Measurements from ENCODE around the gene PLXDC2. TPM values are rescaled to one million over a fixed set of nuclear protein-coding genes. Genes with fewer than 3 reads are reported as not detected.

The PLXDC2 gene
- total RNA-seq, result 45.0 TPM

DNA sequence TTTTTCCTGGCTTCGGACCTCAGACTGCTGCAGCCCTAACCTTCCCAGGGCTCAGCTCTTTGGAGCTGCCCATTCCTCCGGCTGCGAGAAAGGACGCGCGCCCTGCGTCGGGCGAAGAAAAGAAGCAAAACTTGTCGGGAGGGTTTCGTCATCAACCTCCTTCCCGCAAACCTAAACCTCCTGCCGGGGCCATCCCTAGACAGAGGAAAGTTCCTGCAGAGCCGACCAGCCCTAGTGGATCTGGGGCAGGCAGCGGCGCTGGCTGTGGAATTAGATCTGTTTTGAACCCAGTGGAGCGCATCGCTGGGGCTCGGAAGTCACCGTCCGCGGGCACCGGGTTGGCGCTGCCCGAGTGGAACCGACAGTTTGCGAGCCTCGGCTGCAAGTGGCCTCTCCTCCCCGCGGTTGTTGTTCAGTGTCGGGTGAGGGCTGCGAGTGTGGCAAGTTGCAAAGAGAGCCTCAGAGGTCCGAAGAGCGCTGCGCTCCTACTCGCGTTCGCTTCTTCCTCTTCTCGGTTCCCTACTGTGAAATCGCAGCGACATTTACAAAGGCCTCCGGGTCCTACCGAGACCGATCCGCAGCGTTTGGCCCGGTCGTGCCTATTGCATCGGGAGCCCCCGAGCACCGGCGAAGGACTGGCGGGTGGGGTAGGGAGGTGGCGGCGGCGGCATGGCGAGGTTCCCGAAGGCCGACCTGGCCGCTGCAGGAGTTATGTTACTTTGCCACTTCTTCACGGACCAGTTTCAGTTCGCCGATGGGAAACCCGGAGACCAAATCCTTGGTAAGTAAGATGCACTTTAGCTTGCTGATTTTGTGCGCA, at the start of gene PLXDC2:
Gene PLXDC2, plus strand, starts transcription at position 22 of the 820 bp plus-strand sequence.

Small RNAs within 50 kb of the gene (small RNA-seq; reads per million reads assigned to genes)
- gene RNU6-1212P, result not detected
